T47D (cell line): Measurements from ENCODE around the gene ATG14.
"Not testable (repeated sequence)": the region's sequence is repeated elsewhere in the genome, so short reads cannot be mapped to it uniquely, and the experiment has no call there.

Experiments
- DNase-seq, 2 experiments: peaks; one replicate each; pipeline versions ENCODE4 v3.0.0 to v3.0.0-alpha.2; 2011 to 2012; ENCODE audit warnings: low read depth in 1 of 2, low spot score in 1 of 2
- JUND ChIP-seq: IDR thresholded peaks from 2 replicates; pipeline ENCODE4 v1.6.1; 2012; ENCODE audit warnings: low read depth
- in situ Hi-C: cut with HindIII; loops from 2 replicates; pipeline ENCODE4 v1.10.0; 2016; ENCODE audit warnings: low sequenced_read_pairs, low pct_unique_long_range_greater_than_20kb

The ATG14 gene

GRCh38 chr14:55350461-55350860 lies 61.2 kb downstream of the ATG14 start:
- no peak for TF ChIP-seq JUND
- in situ Hi-C loops = no loop called here
- no peak for DNase-seq

GRCh38 chr14:55349565-55349964 lies 62.1 kb downstream of the ATG14 start:
- in situ Hi-C loops = no loop called here
- DNase-seq = no peak
- TF ChIP-seq JUND = no peak

- in situ Hi-C loops = no loop called here
- no peak for TF ChIP-seq JUND
These were observed 62.7 kb downstream of the ATG14 start for GRCh38 chr14:55348766-55349453.

GRCh38 chr14:55347748-55348147 lies 63.9 kb downstream of the ATG14 start:
- DNase-seq = no peak
- no peak for TF ChIP-seq JUND
- in situ Hi-C loops = no loop called here

More at GRCh38 chr14:55348766-55349453, 62.7 kb downstream of the ATG14 start:
- no peak for DNase-seq

GRCh38 chr14:55347040-55347439 lies 64.6 kb downstream of the ATG14 start:
- TF ChIP-seq JUND = no peak
- in situ Hi-C loops = no loop called here
- DNase-seq = no peak

GRCh38 chr14:55344582-55345163 lies 67.0 kb downstream of the ATG14 start:
- in situ Hi-C loops, DNase-seq: not testable (repeated sequence)

- no peak for DNase-seq
- no peak for TF ChIP-seq JUND
- in situ Hi-C loops = no loop called here
These were observed 69.8 kb downstream of the ATG14 start for GRCh38 chr14:55341781-55342180.

GRCh38 chr14:55340482-55340881 lies 71.1 kb downstream of the ATG14 start:
- TF ChIP-seq JUND = no peak
- in situ Hi-C loops = no loop called here
- DNase-seq = no peak

GRCh38 chr14:55339770-55340169 lies 71.9 kb downstream of the ATG14 start:
- in situ Hi-C loops = no loop called here
- peak in 1 of 2 experiments; percentile 50 for DNase-seq
- no peak for TF ChIP-seq JUND

GRCh38 chr14:55336691-55337090 lies 74.9 kb downstream of the ATG14 start:
- no peak for TF ChIP-seq JUND
- no peak for DNase-seq
- in situ Hi-C loops = no loop called here

GRCh38 chr14:55336162-55336561 lies 75.5 kb downstream of the ATG14 start:
- TF ChIP-seq JUND = no peak
- peak in 1 of 2 experiments; percentile 79 for DNase-seq
- in situ Hi-C loops = no loop called here

- peak in 1 of 2 experiments; percentile 32 for DNase-seq
- in situ Hi-C loops = no loop called here
- peak; percentile 44; the same call in 1 of the 2 replicates for TF ChIP-seq JUND
These were observed 77.7 kb downstream of the ATG14 start for GRCh38 chr14:55333711-55334485.
